ENCODE measurements around the gene MCC.
"Not testable (repeated sequence)": the region's sequence is repeated elsewhere in the genome, so short reads cannot be mapped to it uniquely, and the experiment has no call there.

Gene MCC

GRCh38 chr5:113434889-113435288, 53.4 kb downstream of the MCC start, which contains the start of gene TSSK1B:
Gene TSSK1B (minus strand): TSS chr5:113434989. CDS start chr5:113434839, 150 bp downstream.
- H3K27me3 ChIP-seq (replicated peaks; ENCODE audit: control insufficient read depth, insufficient read depth, low read length, poor library complexity, severe bottlenecking), result no peaks in the 10 kb centered on the region

DNA sequence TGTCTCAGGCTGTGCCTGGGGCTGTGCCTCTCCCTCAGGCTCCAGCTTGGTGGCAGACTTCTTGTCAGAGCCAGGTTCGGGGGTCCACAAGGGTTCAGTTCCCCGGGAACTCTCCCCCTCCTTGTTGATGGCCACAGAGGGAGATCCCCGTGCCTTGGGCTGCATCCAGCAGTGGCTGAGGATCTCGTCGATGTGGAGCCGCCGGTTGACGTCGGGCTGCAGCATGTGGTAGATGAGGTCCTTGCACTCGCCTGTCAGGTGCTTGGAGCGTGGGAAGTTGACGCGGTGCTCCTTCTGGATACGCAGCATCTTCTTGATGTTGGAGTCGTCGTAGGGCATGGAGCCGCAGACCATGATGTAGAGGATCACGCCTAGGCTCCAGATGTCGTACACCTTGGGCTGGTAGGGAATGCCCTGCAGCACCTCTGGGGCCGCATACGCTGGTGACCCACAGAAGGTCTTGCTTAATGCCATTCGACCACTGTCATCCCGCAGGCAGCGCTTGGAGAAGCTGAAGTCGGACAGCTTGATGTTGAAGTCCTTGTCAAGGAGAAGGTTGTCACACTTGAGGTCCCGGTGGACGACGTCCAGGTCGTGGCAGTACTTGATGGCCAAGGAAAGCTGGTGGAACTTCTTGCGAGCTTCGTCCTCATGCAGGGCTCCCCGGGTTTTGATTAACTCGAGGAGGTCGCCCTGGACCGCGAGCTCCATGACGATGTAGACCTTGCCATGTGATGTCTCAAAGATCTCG, 54.2 kb downstream of the MCC start:
- no peaks in the 10 kb centered on the region for H3K36me3 ChIP-seq (ENCODE audit: control insufficient read depth, insufficient read depth, low read length)
- H3K9me3 ChIP-seq (ENCODE audit: control insufficient read depth, low read length), result no peaks in the 10 kb centered on the region

More at GRCh38 chr5:113434889-113435288, 53.4 kb downstream of the MCC start, which contains the start of gene TSSK1B:
- H3K4me1 ChIP-seq (ENCODE audit: control insufficient read depth, insufficient read depth, low read length, poor library complexity, severe bottlenecking), result no peaks in the 10 kb centered on the region
- H3K9me3 ChIP-seq (ENCODE audit: control insufficient read depth, low read length), result no peaks in the 10 kb centered on the region
- DNase-seq, result no peak
- H3K4me3 ChIP-seq (ENCODE audit: insufficient read depth, low read depth, low read length, poor library complexity, severe bottlenecking), result no peak within 1 kb of the TSS
- H3K27ac ChIP-seq (ENCODE audit: insufficient read depth, low read length, poor library complexity, severe bottlenecking), result no peak within 1 kb of the TSS
- H3K36me3 ChIP-seq (ENCODE audit: control insufficient read depth, insufficient read depth, low read length), result no peaks in the 10 kb centered on the region

GRCh38 chr5:113433071-113433470, 55.2 kb downstream of the MCC start:
- no peaks in the 10 kb centered on the region for H3K27me3 ChIP-seq (replicated peaks; ENCODE audit: control insufficient read depth, insufficient read depth, low read length, poor library complexity, severe bottlenecking)
- no peak overlapping the region for H3K4me3 ChIP-seq (ENCODE audit: insufficient read depth, low read depth, low read length, poor library complexity, severe bottlenecking)
- H3K27ac ChIP-seq (ENCODE audit: insufficient read depth, low read length, poor library complexity, severe bottlenecking), result no peak overlapping the region
- no peaks in the 10 kb centered on the region for H3K4me1 ChIP-seq (ENCODE audit: control insufficient read depth, insufficient read depth, low read length, poor library complexity, severe bottlenecking)
- H3K36me3 ChIP-seq (ENCODE audit: control insufficient read depth, insufficient read depth, low read length), result no peaks in the 10 kb centered on the region
- no peaks in the 10 kb centered on the region for H3K9me3 ChIP-seq (ENCODE audit: control insufficient read depth, low read length)
- DNase-seq, result no peak

More for the DNA sequence above, 54.2 kb downstream of the MCC start:
- H3K4me1 ChIP-seq (ENCODE audit: control insufficient read depth, insufficient read depth, low read length, poor library complexity, severe bottlenecking), result no peaks in the 10 kb centered on the region
- DNase-seq, result no peak
- H3K4me3 ChIP-seq (ENCODE audit: insufficient read depth, low read depth, low read length, poor library complexity, severe bottlenecking), result no peak overlapping the region
- no peak overlapping the region for H3K27ac ChIP-seq (ENCODE audit: insufficient read depth, low read length, poor library complexity, severe bottlenecking)
- no peaks in the 10 kb centered on the region for H3K27me3 ChIP-seq (replicated peaks; ENCODE audit: control insufficient read depth, insufficient read depth, low read length, poor library complexity, severe bottlenecking)

DNA sequence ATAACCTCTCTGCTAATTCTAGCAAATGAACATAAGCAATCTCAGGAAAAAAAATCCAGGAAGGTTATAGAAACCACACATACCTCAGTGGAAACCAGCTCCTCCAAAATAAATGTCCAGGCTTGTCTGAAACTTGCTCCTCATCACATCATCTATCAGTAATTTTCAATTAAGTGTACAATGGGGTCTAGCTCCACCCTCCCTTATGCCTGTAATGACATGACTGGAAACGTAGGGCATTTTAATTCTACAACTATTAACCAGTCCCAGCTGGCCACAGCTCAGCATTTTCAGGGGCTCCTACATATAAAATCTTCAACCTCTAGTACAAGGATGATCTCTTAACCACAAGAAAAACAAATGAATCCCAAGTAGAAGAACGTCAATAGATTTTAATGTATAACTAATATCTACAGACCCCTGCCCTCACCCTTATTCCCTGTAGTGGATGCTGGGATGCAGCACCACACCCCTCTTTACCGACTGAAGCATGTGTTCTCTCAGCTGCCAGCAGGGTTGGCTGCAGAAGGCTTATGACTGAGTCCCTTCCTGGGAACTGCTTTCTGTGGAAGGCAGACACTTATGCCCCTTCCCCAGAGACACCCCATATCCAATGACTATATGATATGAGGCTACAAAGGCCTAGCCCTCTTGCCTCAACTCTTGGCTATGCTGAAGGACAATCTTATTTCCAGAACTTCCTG, 60.2 kb downstream of the MCC start:
- no peaks in the 10 kb centered on the region for H3K9me3 ChIP-seq (ENCODE audit: control insufficient read depth, low read length)
- no peak overlapping the region for H3K27ac ChIP-seq (ENCODE audit: insufficient read depth, low read length, poor library complexity, severe bottlenecking)
- no peak overlapping the region for H3K4me3 ChIP-seq (ENCODE audit: insufficient read depth, low read depth, low read length, poor library complexity, severe bottlenecking)
- no peaks in the 10 kb centered on the region for H3K27me3 ChIP-seq (replicated peaks; ENCODE audit: control insufficient read depth, insufficient read depth, low read length, poor library complexity, severe bottlenecking)
- H3K36me3 ChIP-seq (ENCODE audit: control insufficient read depth, insufficient read depth, low read length), result no peaks in the 10 kb centered on the region
- H3K4me1 ChIP-seq (ENCODE audit: control insufficient read depth, insufficient read depth, low read length, poor library complexity, severe bottlenecking), result no peaks in the 10 kb centered on the region
- DNase-seq, result no peak

DNA sequence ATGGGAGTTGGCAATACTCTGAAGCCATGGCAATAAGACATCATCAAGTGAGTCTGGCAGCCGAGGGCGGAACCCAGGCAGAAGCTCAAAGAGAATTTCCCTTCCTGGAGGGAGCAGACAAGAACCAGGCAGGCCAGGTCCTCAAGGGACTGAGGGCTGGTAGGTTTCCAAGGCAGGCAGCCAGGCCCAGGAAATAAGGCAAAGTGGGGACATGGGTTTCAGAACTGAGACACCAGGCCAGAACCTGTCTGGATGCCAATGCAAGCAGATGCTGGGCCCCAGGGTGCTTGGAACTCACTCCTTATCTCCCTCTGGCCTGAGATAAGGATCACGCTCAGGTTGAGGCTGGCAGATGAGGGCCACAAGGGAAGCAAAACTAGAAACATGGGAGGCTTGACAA, 62.3 kb downstream of the MCC start:
- H3K9me3 ChIP-seq (ENCODE audit: control insufficient read depth, low read length), result no peaks in the 10 kb centered on the region
- H3K4me1 ChIP-seq (ENCODE audit: control insufficient read depth, insufficient read depth, low read length, poor library complexity, severe bottlenecking), result no peaks in the 10 kb centered on the region
- no peaks in the 10 kb centered on the region for H3K36me3 ChIP-seq (ENCODE audit: control insufficient read depth, insufficient read depth, low read length)
- H3K4me3 ChIP-seq (ENCODE audit: insufficient read depth, low read depth, low read length, poor library complexity, severe bottlenecking), result no peak overlapping the region
- DNase-seq, result no peak
- H3K27ac ChIP-seq (ENCODE audit: insufficient read depth, low read length, poor library complexity, severe bottlenecking), result no peak overlapping the region
- H3K27me3 ChIP-seq (replicated peaks; ENCODE audit: control insufficient read depth, insufficient read depth, low read length, poor library complexity, severe bottlenecking), result no peaks in the 10 kb centered on the region

GRCh38 chr5:113421693-113422092, 66.6 kb downstream of the MCC start:
- H3K9me3 ChIP-seq (ENCODE audit: control insufficient read depth, low read length), result no peaks in the 10 kb centered on the region
- no peak overlapping the region for H3K4me3 ChIP-seq (ENCODE audit: insufficient read depth, low read depth, low read length, poor library complexity, severe bottlenecking)
- no peak for DNase-seq
- no peak overlapping the region for H3K27ac ChIP-seq (ENCODE audit: insufficient read depth, low read length, poor library complexity, severe bottlenecking)
- no peaks in the 10 kb centered on the region for H3K27me3 ChIP-seq (replicated peaks; ENCODE audit: control insufficient read depth, insufficient read depth, low read length, poor library complexity, severe bottlenecking)
- no peaks in the 10 kb centered on the region for H3K4me1 ChIP-seq (ENCODE audit: control insufficient read depth, insufficient read depth, low read length, poor library complexity, severe bottlenecking)
- no peaks in the 10 kb centered on the region for H3K36me3 ChIP-seq (ENCODE audit: control insufficient read depth, insufficient read depth, low read length)

DNA sequence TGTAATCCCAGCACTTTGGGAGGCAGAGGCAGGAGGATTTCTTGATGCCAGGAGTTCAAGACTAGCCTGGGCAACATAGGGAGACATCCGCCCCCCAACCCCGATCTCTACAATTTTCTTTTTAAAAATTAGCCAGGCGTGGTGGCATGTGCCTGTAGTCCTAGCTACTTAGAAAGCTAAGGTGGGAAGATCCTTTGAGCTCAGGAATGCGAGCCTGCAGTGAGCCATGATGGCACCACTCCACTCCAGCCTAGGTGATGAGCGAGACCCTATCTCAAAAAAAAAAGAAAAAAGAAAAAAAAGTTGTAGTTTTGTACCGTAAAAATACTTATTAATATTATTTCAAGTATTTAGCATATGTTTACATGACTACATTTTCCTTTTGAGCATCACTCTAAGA, 82.7 kb downstream of the MCC start:
- H3K27me3 ChIP-seq (replicated peaks; ENCODE audit: control insufficient read depth, insufficient read depth, low read length, poor library complexity, severe bottlenecking), result no peaks in the 10 kb centered on the region
- no peaks in the 10 kb centered on the region for H3K36me3 ChIP-seq (ENCODE audit: control insufficient read depth, insufficient read depth, low read length)
- no peak overlapping the region for H3K27ac ChIP-seq (ENCODE audit: insufficient read depth, low read length, poor library complexity, severe bottlenecking)
- H3K9me3 ChIP-seq (ENCODE audit: control insufficient read depth, low read length), result no peaks in the 10 kb centered on the region
- DNase-seq, result no peak
- H3K4me3 ChIP-seq (ENCODE audit: insufficient read depth, low read depth, low read length, poor library complexity, severe bottlenecking), result no peak overlapping the region
- H3K4me1 ChIP-seq (ENCODE audit: control insufficient read depth, insufficient read depth, low read length, poor library complexity, severe bottlenecking), result no peaks in the 10 kb centered on the region

DNA sequence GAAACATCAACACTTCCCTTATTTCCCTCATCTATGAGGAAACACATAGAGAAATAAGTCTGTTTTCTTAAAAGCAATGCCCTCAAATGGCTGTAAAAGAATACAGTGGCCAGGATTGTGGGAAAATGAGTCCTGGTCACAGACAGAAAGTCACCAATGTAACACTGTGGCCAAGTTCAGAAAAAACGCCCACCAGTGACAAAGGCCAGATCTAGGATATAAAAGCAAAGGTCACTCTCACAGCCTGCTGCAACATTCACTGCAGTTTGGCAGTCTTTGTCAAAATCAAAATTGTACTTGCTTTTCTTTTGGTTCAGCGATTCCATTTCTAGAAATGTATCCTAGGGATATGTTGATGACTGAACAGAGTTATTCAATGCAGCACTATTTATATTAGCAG, 84.0 kb downstream of the MCC start:
- H3K36me3 ChIP-seq (ENCODE audit: control insufficient read depth, insufficient read depth, low read length), result no peaks in the 10 kb centered on the region

GRCh38 chr5:113397986-113398385, 90.3 kb downstream of the MCC start:
- H3K9me3 ChIP-seq (ENCODE audit: control insufficient read depth, low read length); H3K27me3 ChIP-seq (replicated peaks; ENCODE audit: control insufficient read depth, insufficient read depth, low read length, poor library complexity, severe bottlenecking); H3K4me1 ChIP-seq (ENCODE audit: control insufficient read depth, insufficient read depth, low read length, poor library complexity, severe bottlenecking); H3K4me3 ChIP-seq (ENCODE audit: insufficient read depth, low read depth, low read length, poor library complexity, severe bottlenecking); H3K36me3 ChIP-seq (ENCODE audit: control insufficient read depth, insufficient read depth, low read length); DNase-seq; H3K27ac ChIP-seq (ENCODE audit: insufficient read depth, low read length, poor library complexity, severe bottlenecking): not testable (repeated sequence)

More for the DNA sequence above, 84.0 kb downstream of the MCC start:
- DNase-seq, result no peak
- Histone ChIP-seq H3K27ac (ENCODE audit: insufficient read depth, low read length, poor library complexity, severe bottlenecking) (no peak overlapping the region), H3K27me3 (replicated peaks; ENCODE audit: control insufficient read depth, insufficient read depth, low read length, poor library complexity, severe bottlenecking) (no peaks in the 10 kb centered on the region), H3K9me3 (ENCODE audit: control insufficient read depth, low read length) (no peaks in the 10 kb centered on the region), H3K4me1 (ENCODE audit: control insufficient read depth, insufficient read depth, low read length, poor library complexity, severe bottlenecking) (no peaks in the 10 kb centered on the region), H3K4me3 (ENCODE audit: insufficient read depth, low read depth, low read length, poor library complexity, severe bottlenecking) (no peak overlapping the region)

- H3K27me3 ChIP-seq (replicated peaks; ENCODE audit: control insufficient read depth, insufficient read depth, low read length, poor library complexity, severe bottlenecking), result no peaks in the 10 kb centered on the region
- H3K4me1 ChIP-seq (ENCODE audit: control insufficient read depth, insufficient read depth, low read length, poor library complexity, severe bottlenecking), result no peaks in the 10 kb centered on the region
- H3K27ac ChIP-seq (ENCODE audit: insufficient read depth, low read length, poor library complexity, severe bottlenecking), result no peak overlapping the region
- no peaks in the 10 kb centered on the region for H3K9me3 ChIP-seq (ENCODE audit: control insufficient read depth, low read length)
- no peak overlapping the region for H3K4me3 ChIP-seq (ENCODE audit: insufficient read depth, low read depth, low read length, poor library complexity, severe bottlenecking)
- DNase-seq, result no peak
- H3K36me3 ChIP-seq (ENCODE audit: control insufficient read depth, insufficient read depth, low read length), result no peaks in the 10 kb centered on the region
Observed at GRCh38 chr5:113397046-113397445, 91.2 kb downstream of the MCC start.
